Body of pancreas (tissue), 4 donors: Measurements from ENCODE around the gene PSMC3. TPM values are rescaled to one million over a fixed set of nuclear protein-coding genes. Genes with fewer than 3 reads are reported as not detected.
"Not testable (repeated sequence)": the region's sequence is repeated elsewhere in the genome, so short reads cannot be mapped to it uniquely, and the experiment has no call there.

Experiments used
- ATAC-seq: fragments of 150-250 bp; one replicate; pipeline ENCODE4 v1.9.1; 2016
- DNase-seq, 4 donors: peaks; one replicate each; pipeline ENCODE4 v3.0.0-alpha.2; 2019
- H3K27ac ChIP-seq, 4 donors: fragments of 200-600 bp; sonication (generic); 1 replicate in 3 of 4; 2 replicates in 1 of 4; pipeline versions ENCODE4 v1.5.1 to v1.6.1; 2016 to 2019; ENCODE audit warnings: mild to moderate bottlenecking in 1 of 4, mixed read lengths in 1 of 4, moderate library complexity in 1 of 4
- H3K27me3 ChIP-seq, 2 donors: fragments of 200-600 bp; sonication (generic); one replicate each; pipeline ENCODE4 v1.6.0; 2016; ENCODE audit warnings: mild to moderate bottlenecking in 1 of 2
- H3K36me3 ChIP-seq, 2 donors: fragments of 200-600 bp; sonication (generic); replicated peaks in 1 of 2; 2 replicates each; pipeline ENCODE4 v1.5.1; 2016; ENCODE audit warnings: low read depth in 2 of 2; ENCODE audit not compliant: insufficient read depth in 1 of 2
- H3K4me1 ChIP-seq: fragments of 200-600 bp; sonication (generic); one replicate; pipeline ENCODE4 v1.6.0; 2016
- H3K4me3 ChIP-seq, 2 donors: fragments of 200-600 bp; sonication (generic); 1 replicate in 1 of 2; 2 replicates in 1 of 2; pipeline ENCODE4 v1.5.1; 2016 to 2019
- H3K9me3 ChIP-seq, 3 donors: fragments of 200-600 bp; sonication (generic); 1 replicate in 2 of 3; 2 replicates in 1 of 3; pipeline ENCODE4 v1.5.1; 2016
- POLR2A ChIP-seq, 3 donors: fragments of 450-650 bp; IDR thresholded peaks; one replicate each; pipeline ENCODE4 v1.6.1; 2016; ENCODE audit warnings: antibody characterized with exemption in 3 of 3, mild to moderate bottlenecking in 2 of 3
- WGBS, 2 donors: methylation state at CpG; one replicate each; pipeline ENCODE4 v1.1.5; 2017; 5-methylcytosine and 5-hydroxymethylcytosine counted together
- intact Hi-C: fragments of 100-400 bp; cut with DNase I; formaldehyde crosslinking; loops from one replicate; pipeline ENCODE4 v1.15.1; 2023
- total RNA-seq, 2 donors: library from RNA; depleted of rRNA; stranded (reverse); fragments of >200 nt; gene quantifications; one replicate each; pipeline ENCODE4 v1.1.0, GENCODE V29; 2016
- TF ChIP-seq, protein P1 (sequence below), 7 experiments: fragments of 450-650 bp in 4 of 7; fragments of 200-600 bp in 3 of 7; sonication (generic) in 3 of 7; IDR thresholded peaks; one replicate each; pipeline ENCODE4 v1.5.1; 2016 to 2019; ENCODE audit warnings: antibody characterized with exemption in 7 of 7

The PSMC3 gene
- total RNA-seq, 2 donors from 2014 or later, result 43.8 to 62.8 TPM

DNA sequence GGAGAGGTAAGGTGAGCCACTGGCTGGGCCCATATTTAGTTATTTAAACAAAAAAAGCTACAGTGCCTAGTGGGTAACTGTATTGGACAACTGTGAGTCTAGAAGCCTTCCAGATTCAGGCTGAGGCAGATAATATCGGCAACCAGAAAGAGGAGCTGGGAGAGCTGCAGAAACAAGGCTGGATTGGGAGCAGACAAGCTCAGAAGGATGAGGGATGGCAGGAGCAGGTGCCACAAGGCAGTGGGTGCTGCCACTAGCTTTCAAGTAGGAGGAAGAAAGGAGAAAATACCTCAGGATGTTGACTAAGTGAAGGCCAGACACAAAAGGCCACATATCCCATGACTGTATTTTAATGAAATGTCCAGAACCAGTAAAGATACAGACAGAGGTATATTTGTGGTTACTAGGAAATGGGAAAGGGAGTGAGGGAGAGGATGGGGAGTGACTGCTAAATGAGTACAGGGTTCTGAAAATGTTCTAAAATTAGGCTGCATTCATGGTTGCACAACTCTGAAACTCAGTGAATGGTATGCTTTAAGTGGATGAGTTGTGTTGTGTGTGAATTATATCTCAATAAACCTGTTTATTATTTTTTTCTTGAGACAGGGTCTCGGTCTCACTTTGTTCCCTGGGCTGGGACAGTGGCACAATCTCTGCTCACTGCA, 34.5 kb upstream of the PSMC3 start:
- Histone ChIP-seq H3K9me3 (no peaks in the 10 kb centered on the region), H3K4me1 (peaks cover 1% of the 10 kb centered on the region), H3K36me3 (no peaks in the 10 kb centered on the region), H3K27me3 (no peaks in the 10 kb centered on the region), H3K4me3 (no peak overlapping the region), H3K27ac (no peak overlapping the region)
- TF ChIP-seq, protein P1, sequence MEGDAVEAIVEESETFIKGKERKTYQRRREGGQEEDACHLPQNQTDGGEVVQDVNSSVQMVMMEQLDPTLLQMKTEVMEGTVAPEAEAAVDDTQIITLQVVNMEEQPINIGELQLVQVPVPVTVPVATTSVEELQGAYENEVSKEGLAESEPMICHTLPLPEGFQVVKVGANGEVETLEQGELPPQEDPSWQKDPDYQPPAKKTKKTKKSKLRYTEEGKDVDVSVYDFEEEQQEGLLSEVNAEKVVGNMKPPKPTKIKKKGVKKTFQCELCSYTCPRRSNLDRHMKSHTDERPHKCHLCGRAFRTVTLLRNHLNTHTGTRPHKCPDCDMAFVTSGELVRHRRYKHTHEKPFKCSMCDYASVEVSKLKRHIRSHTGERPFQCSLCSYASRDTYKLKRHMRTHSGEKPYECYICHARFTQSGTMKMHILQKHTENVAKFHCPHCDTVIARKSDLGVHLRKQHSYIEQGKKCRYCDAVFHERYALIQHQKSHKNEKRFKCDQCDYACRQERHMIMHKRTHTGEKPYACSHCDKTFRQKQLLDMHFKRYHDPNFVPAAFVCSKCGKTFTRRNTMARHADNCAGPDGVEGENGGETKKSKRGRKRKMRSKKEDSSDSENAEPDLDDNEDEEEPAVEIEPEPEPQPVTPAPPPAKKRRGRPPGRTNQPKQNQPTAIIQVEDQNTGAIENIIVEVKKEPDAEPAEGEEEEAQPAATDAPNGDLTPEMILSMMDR (IDR thresholded peaks at IDR 0.05), result no peak
- TF ChIP-seq POLR2A (IDR thresholded peaks at IDR 0.05), result no peak
- DNase-seq, result no peak
- WGBS, 2 donors, result 89 to 100% methylated on average over 2 of the region's 2 CpGs
- intact Hi-C loops, result no loop called here
- no peak for ATAC-seq

DNA sequence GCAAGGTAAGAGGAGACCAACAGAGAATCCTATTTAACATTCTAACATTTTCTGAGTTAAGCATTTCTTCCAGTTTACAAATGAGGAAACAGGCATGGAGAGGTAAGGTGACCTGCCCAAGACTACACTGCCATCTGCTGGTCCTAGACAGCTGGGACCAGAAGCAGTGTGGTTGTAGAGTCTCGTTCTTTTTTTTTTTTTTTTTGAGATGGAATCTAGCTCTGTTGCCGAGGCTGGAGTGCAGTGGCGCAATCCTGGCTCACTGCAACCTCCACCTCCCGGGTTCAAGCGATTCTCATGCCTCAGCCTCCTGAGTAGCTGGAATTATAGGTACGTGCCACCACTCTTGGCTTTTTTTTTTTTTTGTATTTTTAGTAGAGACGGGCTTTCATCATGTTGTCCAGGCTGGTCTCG, 28.0 kb upstream of the PSMC3 start:
- H3K27me3 ChIP-seq, H3K4me1 ChIP-seq, H3K9me3 ChIP-seq, H3K27ac ChIP-seq, H3K4me3 ChIP-seq, H3K36me3 ChIP-seq: not testable (repeated sequence)
- 14 to 15% methylated on average over 8 of the region's 8 CpGs for WGBS, 2 donors
- peak; percentile 78 to 89 (median 84) for DNase-seq
- TF ChIP-seq, protein P1 (IDR thresholded peaks at IDR 0.05), result peak; percentile 52 to 96 (median 77)
- intact Hi-C loops, result loop anchor here (5.0 kb wide), 1 partner anchor 77 kb away; the partner anchor contains the start of gene SPI1
- ATAC-seq, result peak; percentile 92

DNA sequence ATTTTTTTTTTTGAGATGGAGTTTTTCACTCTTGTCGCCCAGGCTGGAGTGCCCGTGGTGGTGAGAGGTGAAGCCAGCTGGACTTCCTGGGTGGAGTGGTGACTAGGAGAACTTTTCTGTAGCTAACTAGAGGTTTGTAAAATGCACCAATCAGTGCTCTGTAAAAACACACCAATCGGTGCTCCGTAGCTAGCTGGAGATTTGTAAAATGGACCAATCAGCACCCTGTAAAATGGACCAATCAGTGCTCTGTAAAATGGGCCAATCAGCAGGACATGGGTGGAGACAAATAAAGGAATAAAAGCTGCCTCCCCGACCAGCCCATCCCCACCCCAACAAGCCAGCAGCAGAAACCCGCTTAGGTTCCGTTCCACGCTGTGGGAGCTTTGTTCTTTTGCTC, 27.1 kb upstream of the PSMC3 start:
- H3K9me3 ChIP-seq, result no peaks in the 10 kb centered on the region
- H3K4me1 ChIP-seq, result peaks cover 5% of the 10 kb centered on the region
- TF ChIP-seq, protein P1 (IDR thresholded peaks at IDR 0.05), result no peak
- no peaks in the 10 kb centered on the region for H3K27me3 ChIP-seq
- ATAC-seq (no peak), DNase-seq (no peak)
- 91 to 92% methylated on average over 8 of the region's 8 CpGs for WGBS, 2 donors
- no peak overlapping the region for H3K27ac ChIP-seq
- no peak overlapping the region for H3K4me3 ChIP-seq
- intact Hi-C loops, result loop anchor here (5.0 kb wide), 1 partner anchor 76 kb away; the partner anchor contains the start of gene SPI1
- no peaks in the 10 kb centered on the region for H3K36me3 ChIP-seq

DNA sequence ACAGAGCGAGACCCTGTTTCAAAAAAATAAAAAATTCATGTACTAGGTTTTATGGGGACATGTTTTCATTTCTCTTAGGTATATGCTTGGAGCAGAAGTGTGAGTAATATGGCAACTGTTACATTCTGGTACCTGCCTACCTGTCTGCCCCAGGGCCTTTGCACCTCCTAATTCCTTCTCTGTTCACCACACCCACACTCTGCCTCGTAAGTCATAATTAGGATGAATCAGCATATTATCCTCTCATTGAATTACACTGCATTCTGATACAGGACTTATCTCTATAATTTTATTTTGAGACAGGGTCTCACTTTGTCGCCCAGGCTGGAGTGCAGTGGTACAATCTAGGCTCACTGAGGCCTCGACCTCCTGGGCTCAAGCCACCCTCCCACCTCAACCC, 25.8 kb upstream of the PSMC3 start:
- Histone ChIP-seq H3K27ac (no peak overlapping the region), H3K36me3 (no peaks in the 10 kb centered on the region), H3K27me3 (no peaks in the 10 kb centered on the region), H3K4me1 (peaks cover 5% of the 10 kb centered on the region), H3K9me3 (no peaks in the 10 kb centered on the region), H3K4me3 (no peak overlapping the region)
- intact Hi-C loops, result loop anchor here (5.0 kb wide), 1 partner anchor 75 kb away; the partner anchor contains the start of gene SPI1
- DNase-seq, result no peak
- 87 to 89% methylated on average over 4 of the region's 4 CpGs for WGBS, 2 donors
- ATAC-seq, result no peak
- TF ChIP-seq, protein P1 (IDR thresholded peaks at IDR 0.05), result no peak
- TF ChIP-seq POLR2A (IDR thresholded peaks at IDR 0.05), result no peak

DNA sequence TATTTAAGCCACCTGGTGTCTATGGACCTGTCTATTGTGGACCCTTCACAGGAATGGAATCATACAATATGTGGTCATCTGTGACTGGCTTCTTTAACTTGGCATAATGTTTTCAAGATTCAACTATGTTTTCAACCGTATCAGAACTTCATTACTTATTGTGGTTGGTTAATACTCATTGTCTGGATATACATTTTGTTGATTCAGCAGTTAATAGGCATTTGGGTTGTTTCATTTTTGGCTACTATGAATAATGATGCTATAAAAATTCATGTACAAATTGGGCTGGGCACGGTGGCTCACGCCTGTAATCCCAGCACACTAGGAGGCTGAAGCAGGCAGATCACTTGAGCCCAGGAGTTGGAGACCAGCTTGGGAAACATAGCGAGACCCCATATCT, 25.2 kb upstream of the PSMC3 start:
- Histone ChIP-seq H3K4me1 (peaks cover 5% of the 10 kb centered on the region), H3K27me3 (no peaks in the 10 kb centered on the region), H3K36me3 (no peaks in the 10 kb centered on the region), H3K27ac (no peak overlapping the region), H3K9me3 (no peaks in the 10 kb centered on the region), H3K4me3 (no peak overlapping the region)
- 86 to 87% methylated on average over 4 of the region's 4 CpGs for WGBS, 2 donors
- intact Hi-C loops, result loop anchor here (5.0 kb wide), 1 partner anchor 74 kb away; the partner anchor contains the start of gene SPI1
- no peak for DNase-seq
- ATAC-seq, result no peak
- no peak for TF ChIP-seq POLR2A (IDR thresholded peaks at IDR 0.05)
- TF ChIP-seq, protein P1 (IDR thresholded peaks at IDR 0.05), result no peak
